GM10266 (cell line): ENCODE data around the gene ZNF839.
A peak's percentile ranks its signal among the peaks of the same experiment; 100 is the strongest.
"Not testable (repeated sequence)": the region's sequence is repeated elsewhere in the genome, so short reads cannot be mapped to it uniquely, and the experiment has no call there.

Experiments
- DNase-seq: peaks from one replicate; pipeline ENCODE4 v3.0.0; 2012; ENCODE audit errors: extremely low spot score
- CTCF ChIP-seq: IDR thresholded peaks from 2 replicates; pipeline ENCODE4 v1.5.1; 2012; ENCODE audit warnings: mild to moderate bottlenecking, low read depth; ENCODE audit not compliant: control insufficient read depth, insufficient read depth; ENCODE audit errors: missing control alignments

ZNF839 gene

GRCh38 chr14:102295270-102295669 is 24.3 kb upstream of the ZNF839 start:
- DNase-seq: no peak
- no peak for TF ChIP-seq CTCF

- DNase-seq: no peak
- TF ChIP-seq CTCF: no peak
Observed at GRCh38 chr14:102297436-102298170, 21.9 kb upstream of the ZNF839 start.

- not testable (repeated sequence) for DNase-seq
Observed at GRCh38 chr14:102298303-102299070, 21.1 kb upstream of the ZNF839 start.

GRCh38 chr14:102303664-102304063 is 15.9 kb upstream of the ZNF839 start:
- no peak for TF ChIP-seq CTCF

GRCh38 chr14:102304611-102305506 is 14.7 kb upstream of the ZNF839 start, which contains the start of gene MOK:
Gene MOK, minus strand, starts transcription at chr14:102305164. Its CDS starts 196 bp downstream, at chr14:102304968.
- peak; percentile 97 for DNase-seq
- TF ChIP-seq CTCF: no peak

More at GRCh38 chr14:102303664-102304063, 15.9 kb upstream of the ZNF839 start:
- no peak for DNase-seq

- TF ChIP-seq CTCF: peak; percentile 98
- DNase-seq: peak; percentile 80
Observed at GRCh38 chr14:102314242-102315011, 5.1 kb upstream of the ZNF839 start.

- no peak for TF ChIP-seq CTCF
- no peak for DNase-seq
Observed at GRCh38 chr14:102315121-102315520, 4.4 kb upstream of the ZNF839 start.
